NCI-H446 treated with DMSO at 0.1 percent for 48 hours (cell line): Measurements from ENCODE around the gene DR1.

ENCODE experiments used
- DNase-seq: peaks from one replicate; lab custom pipeline; 2025; lab: John Stamatoyannopoulos, UW

Gene DR1

GRCh38 chr1:93345633-93346420 is at the start of gene DR1:
Gene DR1, plus strand, starts transcription at chr1:93345907. Its CDS starts 739 bp downstream, at chr1:93346646.
- DNase-seq = peak; percentile 84

- DNase-seq = no peak
These were observed 49.1 kb upstream of the DR1 start for GRCh38 chr1:93296555-93297154.

GRCh38 chr1:93301131-93301530 is 44.6 kb upstream of the DR1 start:
- DNase-seq = no peak

- no peak for DNase-seq
These were observed 43.6 kb upstream of the DR1 start for GRCh38 chr1:93302078-93302477.

- DNase-seq = peak; percentile 71
These were observed 41.0 kb upstream of the DR1 start for GRCh38 chr1:93304716-93305138.

- DNase-seq = no peak
These were observed 38.8 kb upstream of the DR1 start for GRCh38 chr1:93306920-93307319.

- no peak for DNase-seq
These were observed 32.7 kb upstream of the DR1 start for GRCh38 chr1:93313026-93313425.

- no peak for DNase-seq
These were observed 28.5 kb upstream of the DR1 start for GRCh38 chr1:93317207-93317606.

GRCh38 chr1:93317943-93318342 is 27.8 kb upstream of the DR1 start:
- DNase-seq = no peak

- no peak for DNase-seq
These were observed 24.0 kb upstream of the DR1 start for GRCh38 chr1:93321720-93322119.

- DNase-seq = no peak
These were observed 23.4 kb upstream of the DR1 start for GRCh38 chr1:93322349-93322748.

- DNase-seq = no peak
These were observed 22.4 kb upstream of the DR1 start for GRCh38 chr1:93323185-93323820.

GRCh38 chr1:93324486-93325464 is 20.9 kb upstream of the DR1 start:
- DNase-seq = peak; percentile 72

- peak; percentile 83 for DNase-seq
These were observed 16.6 kb upstream of the DR1 start for GRCh38 chr1:93328809-93329760.

GRCh38 chr1:93330196-93330595 is 15.5 kb upstream of the DR1 start:
- no peak for DNase-seq

- no peak for DNase-seq
These were observed 15.1 kb upstream of the DR1 start for GRCh38 chr1:93330617-93331016.

- DNase-seq = no peak
These were observed 14.3 kb upstream of the DR1 start for GRCh38 chr1:93331412-93331811.

- DNase-seq = no peak
These were observed 13.3 kb upstream of the DR1 start for GRCh38 chr1:93332368-93332767.

GRCh38 chr1:93338387-93339146 is 7.1 kb upstream of the DR1 start:
- no peak for DNase-seq

- DNase-seq = no peak
These were observed 6.5 kb upstream of the DR1 start for GRCh38 chr1:93339171-93339697.
